Measurements from ENCODE around the gene CREB5. TPM values are rescaled to one million over a fixed set of nuclear protein-coding genes. Genes with fewer than 3 reads are reported as not detected.

CREB5 gene
- total and polyA plus RNA-seq, 2 of the 13 experiments (the other 11 are each of a cell fraction or from before 2014, with no cell fraction given), result 0.38 to 0.71 TPM

DNA sequence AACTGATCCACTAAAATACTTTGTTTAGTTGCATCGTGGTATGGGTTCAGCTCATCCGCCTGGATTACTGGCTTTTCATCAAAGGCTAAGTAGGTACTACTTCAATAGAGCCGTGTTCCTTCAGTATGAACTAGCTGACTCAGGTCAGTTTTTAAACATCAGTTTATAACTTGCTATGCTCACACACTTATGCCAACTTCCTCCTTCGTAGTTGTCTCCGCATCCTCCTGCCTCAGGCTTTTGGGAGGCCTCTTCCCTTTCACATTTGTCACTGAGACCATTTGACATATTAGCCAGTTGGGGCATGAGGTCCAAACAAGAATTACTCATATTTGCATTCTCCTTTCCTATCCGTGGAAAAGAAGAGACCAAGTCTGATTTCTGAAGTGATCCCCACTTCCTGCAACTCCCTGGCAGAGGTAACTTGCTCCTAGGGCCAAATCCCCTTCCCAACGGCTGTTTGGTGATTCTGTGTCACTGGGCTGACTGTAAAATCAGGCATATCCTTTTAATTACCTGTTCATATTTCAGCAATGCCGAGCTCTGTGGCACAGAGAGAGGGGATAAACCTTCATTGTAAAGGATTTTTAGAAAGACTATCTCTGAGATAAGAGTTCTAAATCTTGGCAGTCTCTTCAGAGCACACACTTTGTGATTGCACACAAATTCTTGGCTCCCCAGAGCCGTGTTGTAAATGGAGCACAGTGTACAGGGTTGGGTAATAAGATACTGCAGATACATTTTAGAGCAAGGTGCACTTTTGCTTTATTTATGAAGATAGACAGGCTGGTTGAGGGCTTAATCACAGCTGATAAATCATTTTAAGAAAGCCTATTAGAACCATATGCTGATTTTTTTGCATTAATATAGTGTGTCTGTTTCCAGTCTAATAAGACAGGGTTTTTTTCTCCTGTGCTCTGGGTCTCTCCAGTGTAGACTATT lies 108.0 kb downstream of the CREB5 start:
- DNase-seq (ENCODE audit: low spot score) (no peak), FAIRE-seq (no peak), ATAC-seq (no peak)
- H3K4me2 ChIP-seq (ENCODE audit: low read depth, low read length), result no peak overlapping the region
- no peaks in the 10 kb centered on the region for H3K4me1 ChIP-seq (ENCODE audit: insufficient read depth, low read length)
- no peak overlapping the region for H3K27ac ChIP-seq (ENCODE audit: extremely low read length, insufficient read depth, low read length)
- no peaks in the 10 kb centered on the region for H3K36me3 ChIP-seq (replicated peaks in 1 of 2; ENCODE audit: control insufficient read depth in 1 of 2, insufficient read depth in 2 of 2, low read length in 2 of 2)
- intact Hi-C loops (cut with micrococcal nuclease; ENCODE audit: unreplicated experiment) (no loop called here), in situ Hi-C loops (cut with HindIII; ENCODE audit: extremely low pct_ligation_motif_present, low pct_unique_long_range_greater_than_20kb) (no loop called here)
- BruUV-seq (replicated peaks), result no TSS peak
- ChIA-PET CTCF (ENCODE audit: low intra/inter-chr PET ratio, low total read pairs) (no interaction called here), POLR2A (no interaction called here)
- no peaks in the 10 kb centered on the region for H3K79me2 ChIP-seq (ENCODE audit: insufficient read depth, low read length)
- H2AFZ ChIP-seq (ENCODE audit: low read length), result no peak overlapping the region
- peaks cover 0 to 5% of the 10 kb centered on the region in 2 experiments; a peak in 2 of 5 replicates for H3K27me3 ChIP-seq (ENCODE audit: control insufficient read depth in 1 of 2, insufficient read depth in 2 of 2, low read length in 2 of 2)
- WGBS (ENCODE audit: low lambda C conversion rate), result 20% methylated on average over 7 of the region's 9 CpGs
- H3K9me3 ChIP-seq (ENCODE audit: low read length), result no peaks in the 10 kb centered on the region
- H3K9ac ChIP-seq (ENCODE audit: insufficient read depth, low read depth, low read length), result no peak overlapping the region
- no peaks in the 10 kb centered on the region for H4K20me1 ChIP-seq (ENCODE audit: insufficient read depth, low read length)
- H3K4me3 ChIP-seq (replicated peaks in 1 of 3; ENCODE audit: insufficient read depth in 1 of 3, low read depth in 2 of 3, low read length in 3 of 3), result no peak overlapping the region
- TF ChIP-seq, protein P1, sequence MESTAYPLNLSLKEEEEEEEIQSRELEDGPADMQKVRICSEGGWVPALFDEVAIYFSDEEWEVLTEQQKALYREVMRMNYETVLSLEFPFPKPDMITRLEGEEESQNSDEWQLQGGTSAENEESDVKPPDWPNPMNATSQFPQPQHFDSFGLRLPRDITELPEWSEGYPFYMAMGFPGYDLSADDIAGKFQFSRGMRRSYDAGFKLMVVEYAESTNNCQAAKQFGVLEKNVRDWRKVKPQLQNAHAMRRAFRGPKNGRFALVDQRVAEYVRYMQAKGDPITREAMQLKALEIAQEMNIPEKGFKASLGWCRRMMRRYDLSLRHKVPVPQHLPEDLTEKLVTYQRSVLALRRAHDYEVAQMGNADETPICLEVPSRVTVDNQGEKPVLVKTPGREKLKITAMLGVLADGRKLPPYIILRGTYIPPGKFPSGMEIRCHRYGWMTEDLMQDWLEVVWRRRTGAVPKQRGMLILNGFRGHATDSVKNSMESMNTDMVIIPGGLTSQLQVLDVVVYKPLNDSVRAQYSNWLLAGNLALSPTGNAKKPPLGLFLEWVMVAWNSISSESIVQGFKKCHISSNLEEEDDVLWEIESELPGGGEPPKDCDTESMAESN (CRISPR knock-in tag; conservative IDR thresholded peaks at IDR 0.05), result no peak
- TF ChIP-seq ZNF354B (CRISPR knock-in tag; IDR thresholded peaks at IDR 0.05), result no peak
- TF ChIP-seq, protein P2, sequence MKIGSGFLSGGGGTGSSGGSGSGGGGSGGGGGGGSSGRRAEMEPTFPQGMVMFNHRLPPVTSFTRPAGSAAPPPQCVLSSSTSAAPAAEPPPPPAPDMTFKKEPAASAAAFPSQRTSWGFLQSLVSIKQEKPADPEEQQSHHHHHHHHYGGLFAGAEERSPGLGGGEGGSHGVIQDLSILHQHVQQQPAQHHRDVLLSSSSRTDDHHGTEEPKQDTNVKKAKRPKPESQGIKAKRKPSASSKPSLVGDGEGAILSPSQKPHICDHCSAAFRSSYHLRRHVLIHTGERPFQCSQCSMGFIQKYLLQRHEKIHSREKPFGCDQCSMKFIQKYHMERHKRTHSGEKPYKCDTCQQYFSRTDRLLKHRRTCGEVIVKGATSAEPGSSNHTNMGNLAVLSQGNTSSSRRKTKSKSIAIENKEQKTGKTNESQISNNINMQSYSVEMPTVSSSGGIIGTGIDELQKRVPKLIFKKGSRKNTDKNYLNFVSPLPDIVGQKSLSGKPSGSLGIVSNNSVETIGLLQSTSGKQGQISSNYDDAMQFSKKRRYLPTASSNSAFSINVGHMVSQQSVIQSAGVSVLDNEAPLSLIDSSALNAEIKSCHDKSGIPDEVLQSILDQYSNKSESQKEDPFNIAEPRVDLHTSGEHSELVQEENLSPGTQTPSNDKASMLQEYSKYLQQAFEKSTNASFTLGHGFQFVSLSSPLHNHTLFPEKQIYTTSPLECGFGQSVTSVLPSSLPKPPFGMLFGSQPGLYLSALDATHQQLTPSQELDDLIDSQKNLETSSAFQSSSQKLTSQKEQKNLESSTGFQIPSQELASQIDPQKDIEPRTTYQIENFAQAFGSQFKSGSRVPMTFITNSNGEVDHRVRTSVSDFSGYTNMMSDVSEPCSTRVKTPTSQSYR (CRISPR knock-in tag; IDR thresholded peaks at IDR 0.05; ENCODE audit: borderline replicate concordance), result no peak
- no peak for TF ChIP-seq SNAI1 (CRISPR knock-in tag; IDR thresholded peaks at IDR 0.05; ENCODE audit: borderline replicate concordance)
- TF ChIP-seq NR3C1 (CRISPR knock-in tag; IDR thresholded peaks at IDR 0.05), result no peak
- no peak for TF ChIP-seq ETV6 (CRISPR knock-in tag; conservative IDR thresholded peaks at IDR 0.05)
- TF ChIP-seq, protein P3, sequence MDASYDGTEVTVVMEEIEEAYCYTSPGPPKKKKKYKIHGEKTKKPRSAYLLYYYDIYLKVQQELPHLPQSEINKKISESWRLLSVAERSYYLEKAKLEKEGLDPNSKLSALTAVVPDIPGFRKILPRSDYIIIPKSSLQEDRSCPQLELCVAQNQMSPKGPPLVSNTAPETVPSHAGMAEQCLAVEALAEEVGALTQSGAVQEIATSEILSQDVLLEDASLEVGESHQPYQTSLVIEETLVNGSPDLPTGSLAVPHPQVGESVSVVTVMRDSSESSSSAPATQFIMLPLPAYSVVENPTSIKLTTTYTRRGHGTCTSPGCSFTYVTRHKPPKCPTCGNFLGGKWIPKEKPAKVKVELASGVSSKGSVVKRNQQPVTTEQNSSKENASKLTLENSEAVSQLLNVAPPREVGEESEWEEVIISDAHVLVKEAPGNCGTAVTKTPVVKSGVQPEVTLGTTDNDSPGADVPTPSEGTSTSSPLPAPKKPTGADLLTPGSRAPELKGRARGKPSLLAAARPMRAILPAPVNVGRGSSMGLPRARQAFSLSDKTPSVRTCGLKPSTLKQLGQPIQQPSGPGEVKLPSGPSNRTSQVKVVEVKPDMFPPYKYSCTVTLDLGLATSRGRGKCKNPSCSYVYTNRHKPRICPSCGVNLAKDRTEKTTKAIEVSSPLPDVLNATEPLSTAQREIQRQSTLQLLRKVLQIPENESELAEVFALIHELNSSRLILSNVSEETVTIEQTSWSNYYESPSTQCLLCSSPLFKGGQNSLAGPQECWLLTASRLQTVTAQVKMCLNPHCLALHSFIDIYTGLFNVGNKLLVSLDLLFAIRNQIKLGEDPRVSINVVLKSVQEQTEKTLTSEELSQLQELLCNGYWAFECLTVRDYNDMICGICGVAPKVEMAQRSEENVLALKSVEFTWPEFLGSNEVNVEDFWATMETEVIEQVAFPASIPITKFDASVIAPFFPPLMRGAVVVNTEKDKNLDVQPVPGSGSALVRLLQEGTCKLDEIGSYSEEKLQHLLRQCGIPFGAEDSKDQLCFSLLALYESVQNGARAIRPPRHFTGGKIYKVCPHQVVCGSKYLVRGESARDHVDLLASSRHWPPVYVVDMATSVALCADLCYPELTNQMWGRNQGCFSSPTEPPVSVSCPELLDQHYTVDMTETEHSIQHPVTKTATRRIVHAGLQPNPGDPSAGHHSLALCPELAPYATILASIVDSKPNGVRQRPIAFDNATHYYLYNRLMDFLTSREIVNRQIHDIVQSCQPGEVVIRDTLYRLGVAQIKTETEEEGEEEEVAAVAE (CRISPR knock-in tag; IDR thresholded peaks at IDR 0.05; ENCODE audit: borderline replicate concordance), result no peak
- TF ChIP-seq, protein P4, sequence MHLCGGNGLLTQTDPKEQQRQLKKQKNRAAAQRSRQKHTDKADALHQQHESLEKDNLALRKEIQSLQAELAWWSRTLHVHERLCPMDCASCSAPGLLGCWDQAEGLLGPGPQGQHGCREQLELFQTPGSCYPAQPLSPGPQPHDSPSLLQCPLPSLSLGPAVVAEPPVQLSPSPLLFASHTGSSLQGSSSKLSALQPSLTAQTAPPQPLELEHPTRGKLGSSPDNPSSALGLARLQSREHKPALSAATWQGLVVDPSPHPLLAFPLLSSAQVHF (CRISPR knock-in tag; IDR thresholded peaks at IDR 0.05), result no peak
- no peak for TF ChIP-seq TBX2 (CRISPR knock-in tag; IDR thresholded peaks at IDR 0.05; ENCODE audit: borderline replicate concordance)
- TF ChIP-seq, protein P5, sequence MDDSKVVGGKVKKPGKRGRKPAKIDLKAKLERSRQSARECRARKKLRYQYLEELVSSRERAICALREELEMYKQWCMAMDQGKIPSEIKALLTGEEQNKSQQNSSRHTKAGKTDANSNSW (CRISPR knock-in tag; IDR thresholded peaks at IDR 0.05; ENCODE audit: borderline replicate concordance), result no peak
- no peak for TF ChIP-seq ARID2 (CRISPR knock-in tag; IDR thresholded peaks at IDR 0.05; ENCODE audit: borderline replicate concordance)
